ENCODE measurements around the gene TMEM52. TPM values are rescaled to one million over a fixed set of nuclear protein-coding genes. Genes with fewer than 3 reads are reported as not detected.

TMEM52 gene
- total and polyA plus RNA-seq, 2 of the 13 experiments (the other 11 are each of a cell fraction or from before 2014, with no cell fraction given) = 13.2 to 18.7 TPM

DNA sequence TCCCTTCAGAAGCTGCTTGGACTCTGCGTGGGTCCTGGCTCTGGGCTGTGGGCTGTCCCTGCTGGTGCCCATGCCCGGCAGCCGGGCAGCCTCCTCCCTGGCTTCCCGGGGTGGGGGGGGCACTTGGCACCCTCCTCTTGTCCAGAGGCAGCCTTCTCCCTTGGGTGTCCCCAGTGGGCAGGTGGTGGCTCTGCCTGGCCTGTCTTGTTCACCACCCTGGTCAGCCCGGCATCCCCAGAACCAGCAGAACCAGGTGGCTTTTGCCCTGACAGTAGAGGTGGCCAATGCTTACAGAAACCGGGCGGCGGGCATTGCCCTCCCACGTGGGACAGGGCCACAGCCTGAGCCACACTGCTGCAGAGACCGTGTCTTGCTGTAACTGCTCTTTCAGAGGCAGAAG lies 46.5 kb upstream of the TMEM52 start:
- WGBS (ENCODE audit: low lambda C conversion rate) = 0% methylated on average over 2 of the region's 10 CpGs
- ChIA-PET CTCF (ENCODE audit: low intra/inter-chr PET ratio, low total read pairs) (no interaction called here), POLR2A (no interaction called here)
- no peaks in the 10 kb centered on the region for H3K79me2 ChIP-seq (ENCODE audit: insufficient read depth, low read length)
- H3K9ac ChIP-seq (ENCODE audit: insufficient read depth, low read depth, low read length) = no peak overlapping the region
- no peak overlapping the region for H3K27ac ChIP-seq (ENCODE audit: extremely low read length, insufficient read depth, low read length)
- no peaks in the 10 kb centered on the region for H3K9me3 ChIP-seq (ENCODE audit: low read length)
- H4K20me1 ChIP-seq (ENCODE audit: insufficient read depth, low read length) = no peaks in the 10 kb centered on the region
- ATAC-seq (no peak), DNase-seq (ENCODE audit: low spot score) (no peak), FAIRE-seq (no peak)
- H3K27me3 ChIP-seq (ENCODE audit: control insufficient read depth in 1 of 2, insufficient read depth in 2 of 2, low read length in 2 of 2) = peaks cover 7 to 74% of the 10 kb centered on the region in 2 experiments; a peak in 4 of 5 replicates
- TF ChIP-seq ZBTB20 (CRISPR knock-in tag; IDR thresholded peaks at IDR 0.05; ENCODE audit: borderline replicate concordance, low read depth) = no peak
- TF ChIP-seq, protein P1, sequence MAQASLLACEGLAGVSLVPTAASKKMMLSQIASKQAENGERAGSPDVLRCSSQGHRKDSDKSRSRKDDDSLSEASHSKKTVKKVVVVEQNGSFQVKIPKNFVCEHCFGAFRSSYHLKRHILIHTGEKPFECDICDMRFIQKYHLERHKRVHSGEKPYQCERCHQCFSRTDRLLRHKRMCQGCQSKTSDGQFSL (CRISPR knock-in tag; IDR thresholded peaks at IDR 0.05) = peak; percentile 45; the same call in 1 of the 2 replicates
- TF ChIP-seq HNRNPL (IDR thresholded peaks at IDR 0.05; ENCODE audit: low read depth, low read length) = 0 out of 2 replicates have a peak, but pooled peaks have one; percentile 37
- no peak overlapping the region for H3K4me2 ChIP-seq (ENCODE audit: low read depth, low read length)
- BruUV-seq (replicated peaks) = no TSS peak
- in situ Hi-C loops (cut with HindIII; ENCODE audit: extremely low pct_ligation_motif_present, low pct_unique_long_range_greater_than_20kb) = no loop called here
- no peaks in the 10 kb centered on the region for H3K36me3 ChIP-seq (replicated peaks in 1 of 2; ENCODE audit: control insufficient read depth in 1 of 2, insufficient read depth in 2 of 2, low read length in 2 of 2)
- no peak overlapping the region for H2AFZ ChIP-seq (ENCODE audit: low read length)
- H3K4me1 ChIP-seq (ENCODE audit: insufficient read depth, low read length) = peaks cover 35% of the 10 kb centered on the region
- intact Hi-C loops (cut with micrococcal nuclease; ENCODE audit: unreplicated experiment) = no loop called here
- H3K4me3 ChIP-seq (replicated peaks in 1 of 3; ENCODE audit: insufficient read depth in 1 of 3, low read depth in 2 of 3, low read length in 3 of 3) = no peak overlapping the region

DNA sequence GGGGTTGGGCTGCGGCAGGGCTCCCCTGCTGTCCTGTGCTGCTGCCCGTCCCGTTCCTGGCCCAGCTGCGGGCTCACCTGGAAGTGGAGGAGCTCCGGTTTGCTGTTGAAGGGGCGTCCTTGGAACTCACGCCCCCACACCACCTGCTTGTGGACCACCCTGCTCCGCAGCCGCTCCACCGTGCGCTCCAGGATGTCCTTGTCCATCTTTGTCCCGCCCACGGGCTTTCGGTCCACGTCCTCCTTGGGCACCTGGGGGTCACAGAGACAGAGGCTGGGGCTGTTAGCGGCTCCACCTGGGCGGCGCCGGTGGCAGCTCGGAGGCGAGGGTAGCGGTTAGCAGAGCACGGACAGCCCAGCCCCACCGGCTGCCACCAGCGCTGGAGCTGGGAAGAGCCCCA lies 45.7 kb upstream of the TMEM52 start:
- ATAC-seq = no peak
- ChIA-PET CTCF (ENCODE audit: low intra/inter-chr PET ratio, low total read pairs) (no interaction called here), POLR2A (no interaction called here)
- Histone ChIP-seq H3K4me1 (ENCODE audit: insufficient read depth, low read length) (peaks cover 43% of the 10 kb centered on the region), H3K4me2 (ENCODE audit: low read depth, low read length) (no peak overlapping the region), H2AFZ (ENCODE audit: low read length) (no peak overlapping the region), H3K79me2 (ENCODE audit: insufficient read depth, low read length) (no peaks in the 10 kb centered on the region), H4K20me1 (ENCODE audit: insufficient read depth, low read length) (no peaks in the 10 kb centered on the region), H3K4me3 (replicated peaks in 1 of 3; ENCODE audit: insufficient read depth in 1 of 3, low read depth in 2 of 3, low read length in 3 of 3) (no peak overlapping the region), H3K9ac (ENCODE audit: insufficient read depth, low read depth, low read length) (no peak overlapping the region), H3K9me3 (ENCODE audit: low read length) (no peaks in the 10 kb centered on the region), H3K27ac (ENCODE audit: extremely low read length, insufficient read depth, low read length) (no peak overlapping the region), H3K36me3 (replicated peaks in 1 of 2; ENCODE audit: control insufficient read depth in 1 of 2, insufficient read depth in 2 of 2, low read length in 2 of 2) (no peaks in the 10 kb centered on the region), H3K27me3 (ENCODE audit: control insufficient read depth in 1 of 2, insufficient read depth in 2 of 2, low read length in 2 of 2) (peaks cover 7 to 76% of the 10 kb centered on the region in 2 experiments; a peak in 4 of 5 replicates)
- 51% methylated on average over 15 of the region's 25 CpGs for WGBS (ENCODE audit: low lambda C conversion rate)
- intact Hi-C loops (cut with micrococcal nuclease; ENCODE audit: unreplicated experiment) (loop anchor here (5.0 kb wide), 1 partner anchor 82 kb away; no protein-coding TSS in a partner anchor), in situ Hi-C loops (cut with HindIII; ENCODE audit: extremely low pct_ligation_motif_present, low pct_unique_long_range_greater_than_20kb) (loop anchor here (5.0 kb wide), 1 partner anchor 82 kb away; no protein-coding TSS in a partner anchor)
- no peak for FAIRE-seq
- TF ChIP-seq ZNF772 (CRISPR knock-in tag; IDR thresholded peaks at IDR 0.05) (no peak), ZFP1 (CRISPR knock-in tag; IDR thresholded peaks at IDR 0.05) (no peak), DNMT1 (CRISPR knock-in tag; IDR thresholded peaks at IDR 0.05) (no peak), MTA3 (CRISPR knock-in tag; IDR thresholded peaks at IDR 0.05) (no peak)
- DNase-seq (ENCODE audit: low spot score) = no peak
- no TSS peak for BruUV-seq (replicated peaks)
